GM18520 (cell line): ENCODE results near the gene RBM46.
"Not testable (repeated sequence)": the region's sequence is repeated elsewhere in the genome, so short reads cannot be mapped to it uniquely, and the experiment has no call there.

Experiments
- ATAC-seq: cut with Tn5 transposase; IDR thresholded peaks from one replicate; pipeline ENCODE4 v1.9.1; 2021; ENCODE audit not compliant: unreplicated experiment

The RBM46 gene

GRCh38 chr4:154836030-154836429, 55.0 kb downstream of the RBM46 start:
- no peak for ATAC-seq

- no peak for ATAC-seq
Measured at GRCh38 chr4:154836513-154836912, 55.4 kb downstream of the RBM46 start.

- no peak for ATAC-seq
Measured at GRCh38 chr4:154838155-154838554, 57.1 kb downstream of the RBM46 start.

GRCh38 chr4:154838694-154839093, 57.6 kb downstream of the RBM46 start:
- ATAC-seq, result no peak

GRCh38 chr4:154854362-154854761, 73.3 kb downstream of the RBM46 start:
- ATAC-seq, result no peak

GRCh38 chr4:154858166-154858565, 77.1 kb downstream of the RBM46 start:
- ATAC-seq, result no peak

- no peak for ATAC-seq
Measured at GRCh38 chr4:154868414-154869194, 87.5 kb downstream of the RBM46 start.

- no peak for ATAC-seq
Measured at GRCh38 chr4:154869301-154869700, 88.2 kb downstream of the RBM46 start.

- ATAC-seq, result no peak
Measured at GRCh38 chr4:154872198-154872597, 91.1 kb downstream of the RBM46 start.

- not testable (repeated sequence) for ATAC-seq
Measured at GRCh38 chr4:154874049-154874448, 93.0 kb downstream of the RBM46 start.

- ATAC-seq, result no peak
Measured at GRCh38 chr4:154877110-154877760, 96.2 kb downstream of the RBM46 start.
